Measurements from ENCODE around the gene CHPF.

The CHPF gene

GRCh38 chr2:219567791-219568361 lies 24.3 kb upstream of the CHPF start:
- DNase-seq, result no peak

GRCh38 chr2:219567131-219567530 lies 23.5 kb upstream of the CHPF start:
- no peak for DNase-seq

GRCh38 chr2:219566640-219567039 lies 23.0 kb upstream of the CHPF start:
- DNase-seq, result no peak

- DNase-seq, result no peak
Observed at GRCh38 chr2:219565130-219566080, 21.8 kb upstream of the CHPF start.

- no peak for DNase-seq
Observed at GRCh38 chr2:219563271-219563928, 19.8 kb upstream of the CHPF start.

GRCh38 chr2:219562049-219563020 lies 18.7 kb upstream of the CHPF start:
- DNase-seq, result no peak

- no peak for DNase-seq
Observed at GRCh38 chr2:219561179-219562048, 17.8 kb upstream of the CHPF start.

GRCh38 chr2:219560893-219561178 lies 17.2 kb upstream of the CHPF start:
- DNase-seq, result no peak

- no peak for DNase-seq
Observed at GRCh38 chr2:219560037-219560892, 16.7 kb upstream of the CHPF start.

- DNase-seq, result no peak
Observed at GRCh38 chr2:219559156-219559915, 15.7 kb upstream of the CHPF start.

GRCh38 chr2:219557791-219558785 lies 14.5 kb upstream of the CHPF start:
- DNase-seq, result no peak

GRCh38 chr2:219557320-219557719 lies 13.7 kb upstream of the CHPF start:
- no peak for DNase-seq

GRCh38 chr2:219556413-219556812 lies 12.8 kb upstream of the CHPF start:
- no peak for DNase-seq

- DNase-seq, result no peak
Observed at GRCh38 chr2:219555956-219556355, 12.3 kb upstream of the CHPF start.

GRCh38 chr2:219554350-219554749 lies 10.7 kb upstream of the CHPF start:
- no peak for DNase-seq

- DNase-seq, result no peak
Observed at GRCh38 chr2:219553463-219553963, 9.9 kb upstream of the CHPF start.

GRCh38 chr2:219553168-219553417 lies 9.5 kb upstream of the CHPF start:
- DNase-seq, result no peak

GRCh38 chr2:219552382-219553167 lies 9.0 kb upstream of the CHPF start:
- peak; percentile 79 for DNase-seq
